PC-3 (cell line): Measurements from ENCODE around the gene KAZN.

Source experiments
- CTCF ChIP-seq: fragments of 300-600 bp; sonication (generic); conservative IDR thresholded peaks from 2 replicates; pipeline ENCODE4 v1.5.1; 2017; ENCODE audit warnings: antibody characterized with exemption, low read depth, mild to moderate bottlenecking, low read length
- EZH2 ChIP-seq: fragments of 300-600 bp; sonication (generic); IDR thresholded peaks from one replicate; pipeline ENCODE4 v1.6.1; 2017; ENCODE audit warnings: antibody characterized with exemption, mild to moderate bottlenecking, low read length; ENCODE audit not compliant: unreplicated experiment
- EZH2phosphoT487 ChIP-seq: fragments of 300-600 bp; sonication (generic); IDR thresholded peaks from 2 replicates; pipeline ENCODE4 v1.6.1; 2018; ENCODE audit warnings: mild to moderate bottlenecking, antibody characterized with exemption, low read length, borderline replicate concordance

GRCh38 chr1:14878124-14878523 is 279.6 kb downstream of the KAZN start:
- no peak for TF ChIP-seq CTCF
- no peak for TF ChIP-seq EZH2phosphoT487
- no peak for TF ChIP-seq EZH2
